Left ventricle myocardium inferior (tissue), 1 donor: ENCODE data around the gene MARK4. TPM values are rescaled to one million over a fixed set of nuclear protein-coding genes. Genes with fewer than 3 reads are reported as not detected.

Experiments
- DNase-seq: peaks from one replicate; pipeline ENCODE4 v3.0.0-alpha.2; 2020
- H3K27ac ChIP-seq: fragments of 200-600 bp; replicated peaks from 2 replicates; pipeline ENCODE4 v1.8.0; 2021
- H3K27me3 ChIP-seq: fragments of 200-600 bp; 2 replicates; pipeline ENCODE4 v1.8.0; 2021; ENCODE audit warnings: low read depth
- H3K36me3 ChIP-seq: fragments of 200-600 bp; 2 replicates; pipeline ENCODE4 v1.8.0; 2021
- H3K4me1 ChIP-seq: fragments of 200-600 bp; 2 replicates; pipeline ENCODE4 v1.8.0; 2021
- H3K4me3 ChIP-seq: fragments of 200-600 bp; 2 replicates; pipeline ENCODE4 v1.8.0; 2021; ENCODE audit warnings: mild to moderate bottlenecking, moderate library complexity
- H3K9me3 ChIP-seq: fragments of 200-600 bp; replicated peaks from 2 replicates; pipeline ENCODE4 v1.8.0; 2021
- CTCF ChIP-seq: fragments of 200-600 bp; IDR thresholded peaks from 2 replicates; pipeline ENCODE4 v1.8.0; 2021; ENCODE audit warnings: antibody characterized with exemption, mild to moderate bottlenecking, borderline replicate concordance
- intact Hi-C: fragments of 100-400 bp; cut with micrococcal nuclease; formaldehyde crosslinking; loops from one replicate; pipeline ENCODE4 v1.11.0; 2022
- total RNA-seq: library from RNA; stranded (reverse); fragmentation: NEBNext Ultra II Directional; extraction: Animal tissue kit (Norgen Biotek cat#: 25700); gene quantifications from one replicate; pipeline ENCODE4 v1.2.1, GENCODE V29; 2021
- donor health status: DM: no; HTN: yes; CAD: no; lungs with severe emphysema.

The MARK4 gene
- total RNA-seq, 1 donor from 2014 or later: 26.5 TPM

DNA sequence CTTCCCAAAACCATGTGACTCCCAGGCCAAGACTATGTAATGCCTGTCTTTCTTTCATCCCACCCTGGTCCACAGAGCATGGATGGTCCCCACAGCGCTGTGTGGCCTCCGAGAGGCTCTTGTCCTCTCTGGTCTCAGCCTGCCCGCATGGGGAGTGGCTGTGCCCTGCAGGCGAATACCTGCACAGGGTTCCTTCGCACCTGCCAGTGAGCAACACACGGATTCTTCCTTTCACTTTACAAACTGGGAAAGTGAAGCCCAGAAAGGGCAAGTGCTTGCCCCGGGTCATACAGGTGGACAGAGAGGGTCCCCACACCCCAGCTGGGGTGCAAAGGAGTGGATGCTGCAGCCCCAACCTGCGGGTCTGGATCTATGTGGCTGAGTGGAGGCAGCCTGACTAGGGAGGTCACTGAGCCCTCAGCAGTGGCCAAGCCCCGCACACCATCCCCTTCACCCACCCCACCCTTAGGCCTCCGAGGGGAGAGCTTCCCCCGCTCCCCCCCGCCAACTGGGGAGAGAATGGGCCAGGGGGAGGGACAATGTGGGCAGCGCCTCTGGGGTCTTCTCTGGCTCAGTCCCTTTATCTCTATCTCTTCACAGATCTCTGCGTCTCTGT is 747 bp upstream of the MARK4 start:
- H3K36me3 ChIP-seq: no peaks in the 10 kb centered on the region
- no peak for DNase-seq
- H3K4me1 ChIP-seq: peaks cover 67% of the 10 kb centered on the region
- TF ChIP-seq CTCF: no peak
- H3K27me3 ChIP-seq: no peaks in the 10 kb centered on the region
- H3K27ac ChIP-seq: peak overlapping the region; percentile 83
- intact Hi-C loops: no loop called here
- H3K4me3 ChIP-seq: peak overlapping the region; percentile 78
- no peaks in the 10 kb centered on the region for H3K9me3 ChIP-seq

DNA sequence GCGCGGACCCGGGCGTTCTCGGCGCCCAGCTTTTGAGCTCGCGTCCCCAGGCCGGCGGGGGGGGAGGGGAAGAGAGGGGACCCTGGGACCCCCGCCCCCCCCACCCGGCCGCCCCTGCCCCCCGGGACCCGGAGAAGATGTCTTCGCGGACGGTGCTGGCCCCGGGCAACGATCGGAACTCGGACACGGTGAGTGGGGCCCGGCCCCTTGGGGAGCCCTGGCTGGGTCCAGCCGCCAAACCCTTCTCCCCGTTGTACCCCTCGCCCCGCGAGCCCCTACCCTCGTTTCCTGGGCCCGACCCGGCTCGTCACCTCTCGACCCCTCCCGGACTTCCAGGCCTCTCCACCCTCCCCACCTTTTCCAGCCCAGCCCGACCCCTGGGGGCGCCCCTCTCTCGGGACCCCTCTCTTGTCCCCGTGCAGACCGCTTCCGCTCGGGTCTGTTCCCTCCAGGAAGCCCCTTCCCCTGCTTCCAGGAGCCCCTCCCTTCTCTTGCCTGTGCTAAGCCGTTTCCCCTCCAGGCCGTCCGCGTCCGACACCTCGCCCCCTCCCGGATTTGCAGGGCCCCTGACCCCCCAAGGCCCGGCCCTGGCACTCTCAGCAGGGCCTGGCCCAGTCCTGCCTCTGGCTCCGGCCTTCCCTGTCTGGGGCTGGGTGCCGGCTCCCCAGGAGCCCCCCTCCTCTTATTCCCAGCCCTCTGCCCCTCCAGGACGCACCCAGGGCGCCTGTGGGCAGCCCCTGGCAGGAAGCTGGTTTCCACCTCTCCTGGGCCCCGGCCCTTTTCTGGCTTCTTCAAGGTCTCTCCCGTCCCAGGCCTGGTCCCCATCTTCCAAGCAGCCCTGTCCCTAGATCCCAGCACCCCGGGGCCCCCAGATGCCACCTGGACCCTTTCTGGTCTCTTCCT is 632 bp downstream of the MARK4 start:
- DNase-seq: no peak
- H3K9me3 ChIP-seq: no peaks in the 10 kb centered on the region
- peak overlapping the region; percentile 83 for H3K27ac ChIP-seq
- TF ChIP-seq CTCF: no peak
- H3K4me1 ChIP-seq: peaks cover 54% of the 10 kb centered on the region
- no peaks in the 10 kb centered on the region for H3K27me3 ChIP-seq
- H3K36me3 ChIP-seq: no peaks in the 10 kb centered on the region
- H3K4me3 ChIP-seq: peak overlapping the region; percentile 78
- intact Hi-C loops: no loop called here

GRCh38 chr19:45253396-45254027 is 2.4 kb downstream of the MARK4 start:
- Histone ChIP-seq H3K27me3 (no peaks in the 10 kb centered on the region), H3K4me3 (peak overlapping the region; percentile 78), H3K27ac (no peak overlapping the region), H3K4me1 (peaks cover 49% of the 10 kb centered on the region), H3K36me3 (no peaks in the 10 kb centered on the region), H3K9me3 (no peaks in the 10 kb centered on the region)
- no peak for TF ChIP-seq CTCF
- intact Hi-C loops: no loop called here
- no peak for DNase-seq

DNA sequence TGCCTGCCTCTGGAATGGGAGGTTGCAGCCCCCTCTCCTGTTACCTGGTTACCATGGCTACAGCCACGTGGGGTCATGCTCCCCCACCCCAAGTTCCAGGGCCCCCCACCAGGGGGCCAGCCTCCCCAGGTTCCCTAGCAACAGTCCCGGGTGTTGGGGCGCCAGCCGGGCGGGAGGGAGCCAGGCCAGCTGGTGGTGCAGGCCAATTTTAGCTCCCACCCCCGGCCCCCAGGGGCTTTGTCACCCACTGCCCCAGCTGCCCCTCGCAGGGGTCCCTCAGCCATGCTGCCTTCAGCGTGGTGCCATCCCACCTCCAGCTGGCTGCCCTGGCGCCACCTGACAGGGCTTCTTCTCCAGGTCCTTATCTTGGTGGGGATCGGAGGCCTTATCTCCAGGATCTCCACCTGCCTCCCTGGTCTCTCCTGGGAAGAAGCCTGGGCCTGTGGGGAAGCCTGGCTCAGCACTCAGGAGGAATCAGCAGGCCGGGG is 3.0 kb downstream of the MARK4 start:
- Histone ChIP-seq H3K4me1 (peaks cover 46% of the 10 kb centered on the region), H3K4me3 (no peak overlapping the region)
- intact Hi-C loops: no loop called here

More for the DNA sequence above, 3.0 kb downstream of the MARK4 start:
- Histone ChIP-seq H3K27ac (no peak overlapping the region), H3K36me3 (peaks cover 4% of the 10 kb centered on the region), H3K27me3 (no peaks in the 10 kb centered on the region), H3K9me3 (no peaks in the 10 kb centered on the region)
- TF ChIP-seq CTCF: peak; percentile 24
- DNase-seq: no peak
